DOHH2 (cell line): ENCODE measurements around the gene FIBCD1.

Experiments
- H3F3A ChIP-seq: fragments of 200-600 bp; sonication (generic), shearing (Covaris generic); 2 replicates; pipeline ENCODE4 v1.6.0; 2016; ENCODE audit warnings: antibody characterized with exemption, mild to moderate bottlenecking; ENCODE audit not compliant: control insufficient read depth, insufficient read depth
- H3K27ac ChIP-seq: fragments of 200-600 bp; sonication (generic); 2 replicates; pipeline ENCODE4 v1.5.1; 2014; ENCODE audit warnings: low read depth, mild to moderate bottlenecking, low read length, moderate library complexity
- H3K27me3 ChIP-seq: fragments of 200-600 bp; sonication (generic); 2 replicates; pipeline ENCODE4 v1.6.1; 2014; ENCODE audit warnings: mild to moderate bottlenecking, low read length, mixed read lengths; ENCODE audit not compliant: control insufficient read depth
- H3K36me3 ChIP-seq: fragments of 200-600 bp; sonication (generic); 2 replicates; pipeline ENCODE4 v1.6.1; 2014; ENCODE audit warnings: mild to moderate bottlenecking, low read length, moderate library complexity, mixed read lengths; ENCODE audit not compliant: control insufficient read depth
- H3K4me1 ChIP-seq: fragments of 200-600 bp; sonication (generic); 2 replicates; pipeline ENCODE4 v1.6.1; 2014; ENCODE audit warnings: mild to moderate bottlenecking, low read length, mixed read lengths; ENCODE audit not compliant: control insufficient read depth
- H3K4me2 ChIP-seq: fragments of 200-600 bp; sonication (generic); 2 replicates; pipeline ENCODE4 v1.6.0; 2014; ENCODE audit warnings: mild to moderate bottlenecking, low read length, moderate library complexity
- H3K4me3 ChIP-seq: fragments of 200-600 bp; sonication (generic); 2 replicates; pipeline ENCODE4 v1.5.1; 2014; ENCODE audit warnings: mild to moderate bottlenecking, low read length, mixed read lengths
- H3K79me2 ChIP-seq: fragments of 200-600 bp; sonication (generic); 2 replicates; pipeline ENCODE4 v1.6.1; 2014; ENCODE audit warnings: mild to moderate bottlenecking, low read length, mixed read lengths; ENCODE audit not compliant: control insufficient read depth
- H3K9me2 ChIP-seq: fragments of 200-600 bp; sonication (generic); replicated peaks from 2 replicates; pipeline ENCODE4 v1.6.1; 2014; ENCODE audit warnings: mild to moderate bottlenecking, low read length, mixed read lengths; ENCODE audit not compliant: control insufficient read depth
- H3K9me3 ChIP-seq: fragments of 200-600 bp; sonication (generic); 2 replicates; pipeline ENCODE4 v1.6.1; 2014; ENCODE audit warnings: antibody characterized with exemption, low read length, mixed read lengths; ENCODE audit not compliant: control insufficient read depth, insufficient read depth
- H4K20me1 ChIP-seq: fragments of 200-600 bp; sonication (generic); 2 replicates; pipeline ENCODE4 v1.6.0; 2014; ENCODE audit warnings: low read depth, mild to moderate bottlenecking, antibody characterized with exemption, low read length, moderate library complexity; ENCODE audit not compliant: control insufficient read depth, insufficient read depth
- EZH2phosphoT487 ChIP-seq: fragments of 200-600 bp; sonication (generic); IDR thresholded peaks from 2 replicates; pipeline ENCODE4 v1.6.1; 2017; ENCODE audit warnings: borderline replicate concordance, mild to moderate bottlenecking, antibody characterized with exemption, low read length, moderate library complexity, mixed read lengths
- TF ChIP-seq, protein P1 (sequence below): fragments of 200-600 bp; sonication (generic); IDR thresholded peaks from one replicate; pipeline ENCODE4 v1.5.1; 2014; ENCODE audit warnings: antibody characterized with exemption, mild to moderate bottlenecking, low read depth, low read length; ENCODE audit not compliant: poor library complexity, severe bottlenecking

Gene FIBCD1

DNA sequence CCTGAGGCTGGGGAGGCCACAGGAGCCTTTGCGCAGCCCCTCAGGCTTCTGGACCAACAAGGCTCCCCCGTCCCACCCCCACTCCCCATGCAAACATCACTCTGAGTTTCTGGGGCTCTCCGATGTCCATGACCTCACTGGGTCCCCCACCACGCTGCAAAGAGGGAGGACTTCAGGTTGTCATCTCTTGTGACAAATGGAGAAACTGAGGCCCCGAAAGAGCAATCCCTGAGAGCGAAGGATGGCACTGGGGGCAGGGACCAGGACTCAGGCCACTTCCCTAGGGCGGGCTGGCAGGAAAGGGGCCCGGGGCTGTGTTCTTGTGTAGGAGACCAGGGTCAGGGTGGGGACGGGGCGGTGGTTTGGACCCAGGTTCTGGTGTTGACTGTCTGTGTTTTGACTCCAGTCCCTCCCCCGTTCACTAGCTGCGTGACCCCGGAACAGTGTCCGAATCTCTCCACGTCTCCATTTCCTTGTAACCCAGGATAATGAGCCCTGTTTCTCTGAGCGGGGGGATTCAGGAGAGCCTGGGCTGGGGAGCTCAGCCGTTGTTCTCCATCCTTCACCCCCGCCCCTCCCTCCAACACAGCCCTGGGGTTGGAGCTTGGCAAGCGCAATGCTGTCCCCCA is 13.9 kb downstream of the FIBCD1 start:
- no peaks in the 10 kb centered on the region for H3K36me3 ChIP-seq
- no peak for TF ChIP-seq EZH2phosphoT487
- TF ChIP-seq, protein P1, sequence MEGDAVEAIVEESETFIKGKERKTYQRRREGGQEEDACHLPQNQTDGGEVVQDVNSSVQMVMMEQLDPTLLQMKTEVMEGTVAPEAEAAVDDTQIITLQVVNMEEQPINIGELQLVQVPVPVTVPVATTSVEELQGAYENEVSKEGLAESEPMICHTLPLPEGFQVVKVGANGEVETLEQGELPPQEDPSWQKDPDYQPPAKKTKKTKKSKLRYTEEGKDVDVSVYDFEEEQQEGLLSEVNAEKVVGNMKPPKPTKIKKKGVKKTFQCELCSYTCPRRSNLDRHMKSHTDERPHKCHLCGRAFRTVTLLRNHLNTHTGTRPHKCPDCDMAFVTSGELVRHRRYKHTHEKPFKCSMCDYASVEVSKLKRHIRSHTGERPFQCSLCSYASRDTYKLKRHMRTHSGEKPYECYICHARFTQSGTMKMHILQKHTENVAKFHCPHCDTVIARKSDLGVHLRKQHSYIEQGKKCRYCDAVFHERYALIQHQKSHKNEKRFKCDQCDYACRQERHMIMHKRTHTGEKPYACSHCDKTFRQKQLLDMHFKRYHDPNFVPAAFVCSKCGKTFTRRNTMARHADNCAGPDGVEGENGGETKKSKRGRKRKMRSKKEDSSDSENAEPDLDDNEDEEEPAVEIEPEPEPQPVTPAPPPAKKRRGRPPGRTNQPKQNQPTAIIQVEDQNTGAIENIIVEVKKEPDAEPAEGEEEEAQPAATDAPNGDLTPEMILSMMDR = no peak
- H3K4me1 ChIP-seq = peaks cover 29% of the 10 kb centered on the region
- H3K27me3 ChIP-seq = no peaks in the 10 kb centered on the region; the same call in 1 of the 2 replicates
- H3K4me3 ChIP-seq = no peak overlapping the region
- no peaks in the 10 kb centered on the region for H3K9me3 ChIP-seq
- no peak overlapping the region for H3K27ac ChIP-seq
- H4K20me1 ChIP-seq = no peaks in the 10 kb centered on the region
- no peaks in the 10 kb centered on the region for H3K9me2 ChIP-seq
- no peaks in the 10 kb centered on the region for H3F3A ChIP-seq
- H3K4me2 ChIP-seq = no peak overlapping the region
- no peaks in the 10 kb centered on the region for H3K79me2 ChIP-seq

- no peaks in the 10 kb centered on the region; the same call in 1 of the 2 replicates for H3K27me3 ChIP-seq
These were observed 14.6 kb downstream of the FIBCD1 start for GRCh38 chr9:130924448-130924788.

DNA sequence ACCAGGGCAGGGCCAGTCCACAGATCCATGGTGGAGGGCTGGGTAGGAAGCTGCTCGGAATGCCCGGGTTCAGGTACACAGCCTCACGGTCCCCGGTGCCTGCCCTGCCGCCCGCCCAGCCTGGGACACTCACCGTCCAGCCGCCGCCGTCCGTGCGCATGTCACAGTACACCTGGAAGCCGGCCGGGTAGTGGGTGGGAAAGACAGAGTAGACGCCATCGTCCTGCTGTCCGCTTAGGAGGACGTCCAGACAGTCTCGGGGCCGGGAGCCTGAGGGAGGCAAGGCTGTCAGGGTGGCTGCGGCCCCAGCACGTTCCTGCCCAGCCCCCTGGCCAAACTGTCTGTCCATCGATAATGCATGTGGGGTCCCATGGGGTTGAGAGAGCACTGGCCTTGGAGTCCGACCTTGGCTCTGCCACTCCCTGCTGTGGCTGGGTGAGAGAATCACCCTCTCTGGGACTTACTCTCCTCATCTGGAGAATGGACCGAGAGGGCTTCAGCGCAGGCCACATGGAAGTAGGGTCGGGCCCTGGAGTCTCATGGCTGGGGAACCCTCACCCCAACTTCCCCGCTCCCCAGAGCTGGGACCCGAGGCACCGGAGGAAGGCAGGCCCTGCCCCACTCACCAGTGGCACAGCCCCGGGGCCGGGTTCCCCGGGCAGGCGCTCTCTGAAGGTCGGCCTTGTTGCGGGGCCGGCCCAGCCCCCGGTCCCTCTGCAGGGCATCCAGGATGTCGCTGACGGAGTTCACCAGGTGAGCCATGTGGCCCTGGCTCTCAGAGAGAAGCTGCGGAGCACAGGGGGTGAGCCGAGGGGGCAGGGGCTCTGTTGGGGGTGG is 15.2 kb downstream of the FIBCD1 start:
- Histone ChIP-seq H3K9me2 (no peaks in the 10 kb centered on the region), H3K36me3 (no peaks in the 10 kb centered on the region), H3F3A (no peaks in the 10 kb centered on the region), H3K4me2 (no peak overlapping the region), H3K4me3 (no peak overlapping the region), H3K27me3 (no peaks in the 10 kb centered on the region; the same call in 1 of the 2 replicates), H3K79me2 (no peaks in the 10 kb centered on the region), H3K4me1 (peaks cover 28% of the 10 kb centered on the region), H3K9me3 (no peaks in the 10 kb centered on the region), H4K20me1 (no peaks in the 10 kb centered on the region), H3K27ac (no peak overlapping the region)
- TF ChIP-seq EZH2phosphoT487 = no peak

More at GRCh38 chr9:130924448-130924788, 14.6 kb downstream of the FIBCD1 start:
- Histone ChIP-seq H3F3A (no peaks in the 10 kb centered on the region), H3K4me2 (no peak overlapping the region), H3K9me2 (no peaks in the 10 kb centered on the region), H3K4me1 (peaks cover 29% of the 10 kb centered on the region), H3K79me2 (no peaks in the 10 kb centered on the region), H4K20me1 (no peaks in the 10 kb centered on the region), H3K36me3 (no peaks in the 10 kb centered on the region), H3K9me3 (no peaks in the 10 kb centered on the region), H3K27ac (no peak overlapping the region), H3K4me3 (no peak overlapping the region)
- no peak for TF ChIP-seq EZH2phosphoT487
- TF ChIP-seq, protein P1 = no peak
